HG03457 (cell line): ENCODE results near the gene CNTFR.
A peak's percentile ranks its signal among the peaks of the same experiment; 100 is the strongest.
"Not testable (repeated sequence)": the region's sequence is repeated elsewhere in the genome, so short reads cannot be mapped to it uniquely, and the experiment has no call there.

ENCODE experiments used
- ATAC-seq: cut with Tn5 transposase; IDR thresholded peaks from one replicate; pipeline ENCODE4 v1.9.1; 2021; ENCODE audit warnings: moderate number of reproducible peaks; ENCODE audit not compliant: unreplicated experiment

The CNTFR gene

GRCh38 chr9:34589636-34590380 lies at the start of gene CNTFR:
TSS of gene CNTFR (minus strand) at chr9:34589724. CDS start at chr9:34568981, 20,743 bp downstream.
- no peak for ATAC-seq

- not testable (repeated sequence) for ATAC-seq
Measured at GRCh38 chr9:34639322-34639721, 49.8 kb upstream of the CNTFR start.

GRCh38 chr9:34638138-34638445 lies 48.6 kb upstream of the CNTFR start:
- ATAC-seq, result no peak

- ATAC-seq, result peak; percentile 58
Measured at GRCh38 chr9:34637356-34638137, 48.0 kb upstream of the CNTFR start, which contains the start of gene SIGMAR1. TSS of gene SIGMAR1 (minus strand) at chr9:34637787. CDS start at chr9:34637697, 90 bp downstream.

GRCh38 chr9:34636791-34637355 lies 47.3 kb upstream of the CNTFR start:
- no peak for ATAC-seq

GRCh38 chr9:34635556-34635955 lies 46.0 kb upstream of the CNTFR start:
- ATAC-seq, result no peak

GRCh38 chr9:34634551-34635248 lies 45.2 kb upstream of the CNTFR start:
- ATAC-seq, result no peak

GRCh38 chr9:34633851-34634550 lies 44.5 kb upstream of the CNTFR start:
- no peak for ATAC-seq

GRCh38 chr9:34633166-34633565 lies 43.6 kb upstream of the CNTFR start:
- ATAC-seq, result no peak

- ATAC-seq, result no peak
Measured at GRCh38 chr9:34630402-34631154, 41.1 kb upstream of the CNTFR start.

- ATAC-seq, result no peak
Measured at GRCh38 chr9:34629491-34629808, 39.9 kb upstream of the CNTFR start.

- ATAC-seq, result no peak
Measured at GRCh38 chr9:34628656-34629490, 39.3 kb upstream of the CNTFR start, which contains the start of gene ARID3C. TSS of gene ARID3C (minus strand) at chr9:34629066. CDS start at chr9:34628014, 1,052 bp downstream.

GRCh38 chr9:34627716-34628655 lies 38.5 kb upstream of the CNTFR start:
- ATAC-seq, result no peak

- ATAC-seq, result no peak
Measured at GRCh38 chr9:34625186-34625486, 35.6 kb upstream of the CNTFR start.

GRCh38 chr9:34624475-34625185 lies 35.1 kb upstream of the CNTFR start:
- no peak for ATAC-seq

GRCh38 chr9:34623374-34624235 lies 34.1 kb upstream of the CNTFR start:
- no peak for ATAC-seq
